TTC549 (cell line): ENCODE data around the gene KLHL18.
"Not testable (repeated sequence)": the region's sequence is repeated elsewhere in the genome, so short reads cannot be mapped to it uniquely, and the experiment has no call there.

Source experiments
- FAIRE-seq: peaks from 2 replicates; lab custom pipeline; 2012; peaks lifted over from hg19 to GRCh38; lab: Jason Lieb, UNC

KLHL18 gene

DNA sequence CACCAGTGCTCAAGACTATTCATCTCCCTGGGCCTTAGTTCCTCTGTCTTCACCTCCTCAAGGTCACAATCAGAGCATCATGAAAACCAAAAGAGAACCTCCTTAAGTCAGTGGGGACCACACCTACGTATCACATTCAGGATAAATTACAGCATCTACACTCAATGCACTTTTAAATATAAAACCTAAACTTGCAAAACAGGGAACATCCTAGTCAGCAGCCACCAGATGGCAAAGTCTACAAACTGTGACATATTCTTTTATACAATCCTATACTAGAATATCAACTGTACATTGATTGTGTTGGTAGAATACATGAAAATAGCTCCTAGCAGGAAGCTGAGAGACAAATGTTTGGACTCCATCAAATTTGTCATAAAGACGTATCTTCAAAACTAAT, 8.1 kb upstream of the KLHL18 start:
- no peak for FAIRE-seq

DNA sequence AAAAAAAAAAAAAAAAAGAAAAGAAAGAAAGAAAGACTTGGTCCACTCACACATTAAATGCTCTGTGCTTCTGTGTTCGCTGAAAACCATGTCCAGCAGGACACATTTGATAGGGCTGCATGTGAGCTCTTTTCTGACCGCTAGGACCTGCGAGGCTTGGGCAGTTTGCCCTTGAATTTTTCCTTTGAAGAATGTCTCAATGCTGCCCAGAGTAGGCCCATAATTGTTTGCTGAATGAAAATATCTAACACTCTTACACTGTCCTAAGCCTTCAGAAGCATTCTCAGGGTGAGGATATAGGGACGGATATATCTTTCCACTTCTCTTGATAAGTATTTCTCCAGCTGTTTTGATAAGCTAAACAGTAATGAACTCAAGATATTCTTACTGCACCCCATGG, 6.2 kb upstream of the KLHL18 start:
- no peak for FAIRE-seq

- FAIRE-seq = no peak
Measured at GRCh38 chr3:47280519-47280918, 2.2 kb upstream of the KLHL18 start.

DNA sequence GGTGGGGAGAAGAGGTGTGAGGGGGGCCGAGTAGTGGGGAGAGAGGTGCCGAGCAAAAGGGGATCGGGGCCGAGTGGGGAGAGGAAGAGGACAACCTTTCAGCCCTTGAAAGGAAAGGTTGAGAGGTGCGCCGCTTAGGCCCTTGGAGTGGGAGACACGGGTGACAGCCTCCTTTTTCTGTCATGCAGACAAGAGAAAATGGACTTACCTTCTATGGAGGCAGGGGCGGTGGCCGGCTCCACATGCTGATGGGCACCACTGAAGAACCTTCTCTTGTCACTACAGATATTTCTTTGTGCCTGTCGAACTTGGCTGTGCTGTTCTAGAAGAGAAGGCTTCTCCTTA, 421 bp downstream of the KLHL18 start:
- FAIRE-seq = no peak

GRCh38 chr3:47283591-47284364, 1.0 kb downstream of the KLHL18 start:
- no peak for FAIRE-seq

- no peak for FAIRE-seq
Measured at GRCh38 chr3:47288966-47289910, 6.5 kb downstream of the KLHL18 start.

DNA sequence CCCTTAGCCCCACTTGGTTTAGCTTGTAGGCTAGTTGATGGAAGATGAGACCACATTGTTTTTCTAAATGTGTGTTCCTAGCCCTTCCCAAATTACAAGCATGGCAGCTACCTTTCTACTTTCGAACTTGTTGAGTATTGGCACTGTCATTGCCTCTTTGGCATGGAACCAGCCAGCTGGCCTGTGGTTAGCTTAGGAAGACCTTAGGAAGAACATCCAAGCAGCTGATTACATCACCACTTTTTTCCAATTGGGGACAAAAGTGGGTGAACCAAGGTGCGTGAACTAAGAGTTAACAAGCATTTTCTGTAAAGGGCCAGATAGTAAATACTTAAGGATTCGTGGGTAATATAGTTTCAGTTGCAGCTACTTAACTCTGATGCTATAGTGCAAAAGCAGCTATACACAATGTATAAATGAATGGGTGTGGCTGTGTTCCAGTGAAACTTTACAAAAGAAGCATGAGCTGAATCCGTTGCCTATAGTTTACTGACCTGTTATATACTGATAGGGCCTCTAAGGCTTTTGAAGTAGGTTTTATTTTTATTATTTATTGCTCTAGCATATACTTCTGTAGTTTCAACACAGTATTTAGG, 8.5 kb downstream of the KLHL18 start:
- no peak for FAIRE-seq

- not testable (repeated sequence) for FAIRE-seq
Measured at GRCh38 chr3:47291754-47292420, 9.1 kb downstream of the KLHL18 start.

GRCh38 chr3:47293822-47294221, 11.1 kb downstream of the KLHL18 start:
- FAIRE-seq = no peak

GRCh38 chr3:47294392-47294791, 11.6 kb downstream of the KLHL18 start:
- no peak for FAIRE-seq

DNA sequence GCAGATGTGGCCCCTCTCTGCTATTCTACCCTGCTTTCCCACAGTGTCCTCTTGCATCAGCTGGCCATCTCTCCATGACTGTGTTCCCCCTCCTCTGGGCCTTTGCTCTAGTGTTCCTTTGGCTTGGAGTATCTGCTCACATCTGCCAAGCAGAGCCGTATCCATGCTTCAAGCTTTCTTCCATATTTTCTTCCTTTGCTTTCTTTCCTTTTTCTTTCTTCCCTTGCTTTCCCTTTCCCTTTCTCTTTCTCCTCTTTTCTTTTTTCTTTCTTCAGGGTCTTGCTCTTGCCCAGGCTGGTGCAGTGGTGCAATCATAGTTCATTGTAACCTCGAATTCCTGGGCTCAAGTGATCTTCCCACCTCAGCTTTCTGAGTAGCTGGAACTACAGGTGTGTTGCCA, 12.6 kb downstream of the KLHL18 start:
- no peak for FAIRE-seq

- FAIRE-seq = no peak
Measured at GRCh38 chr3:47295976-47296375, 13.2 kb downstream of the KLHL18 start.

GRCh38 chr3:47296562-47297302, 14.0 kb downstream of the KLHL18 start:
- no peak for FAIRE-seq

DNA sequence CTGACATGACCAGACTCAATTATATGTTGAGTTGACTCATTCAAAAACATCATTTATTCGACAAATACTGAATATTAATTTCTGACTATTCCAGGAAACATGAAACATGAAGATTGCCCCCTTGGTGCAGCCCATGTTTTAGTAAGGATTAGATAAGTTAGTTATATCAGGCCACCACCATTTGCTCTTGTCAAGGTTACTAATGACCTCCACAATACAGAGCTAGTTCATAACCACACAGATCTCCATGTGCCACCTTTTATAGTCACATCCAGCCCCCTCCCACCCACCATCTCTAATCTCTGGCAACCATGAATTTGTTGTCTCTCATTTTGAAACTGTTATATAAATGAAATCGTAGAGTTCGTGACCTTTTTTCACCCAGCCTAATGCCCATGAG, 15.7 kb downstream of the KLHL18 start:
- no peak for FAIRE-seq

DNA sequence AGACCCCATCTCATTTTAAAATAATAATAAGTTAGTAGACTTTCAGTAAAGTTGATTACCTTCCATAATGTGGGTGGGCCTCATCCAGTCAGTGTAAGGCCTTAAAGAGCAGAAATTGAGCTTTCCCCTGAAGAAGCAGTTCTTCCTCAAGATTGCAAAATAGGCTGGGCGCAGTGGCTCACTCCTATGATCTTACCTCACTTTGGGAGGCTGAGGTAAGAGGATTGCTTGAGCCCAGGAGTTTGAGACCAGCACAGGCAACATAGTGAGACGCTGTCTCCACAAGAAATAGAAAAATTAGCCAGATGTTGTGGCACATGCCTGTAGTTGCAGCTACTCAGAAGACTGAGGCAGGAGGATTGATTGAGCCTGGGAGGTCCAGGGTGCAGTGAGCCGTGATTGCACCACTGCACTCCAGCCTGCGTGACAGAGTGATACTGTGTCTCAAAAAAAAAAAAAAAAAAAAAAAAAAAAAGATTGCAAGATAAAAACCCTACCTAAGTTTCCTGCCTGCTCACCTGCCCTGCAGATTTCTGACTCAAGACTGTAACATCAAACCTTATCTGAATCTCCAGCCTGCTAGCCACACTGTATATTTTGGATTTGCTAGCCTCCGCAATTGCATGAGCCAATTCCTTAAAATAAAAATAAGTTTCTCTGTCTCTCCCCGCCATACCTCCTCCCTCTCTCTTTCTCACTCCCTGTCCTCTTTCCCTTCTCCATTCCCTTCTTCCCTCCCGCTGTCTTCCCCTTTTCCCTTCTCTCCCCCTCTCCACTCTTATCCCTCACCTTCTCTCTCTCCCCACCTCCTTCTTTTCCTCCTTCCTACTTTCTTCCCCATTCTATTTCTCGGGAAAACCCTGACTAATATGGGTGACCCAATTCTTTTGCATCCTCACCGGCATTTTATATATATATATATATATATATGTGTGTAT, 16.9 kb downstream of the KLHL18 start:
- FAIRE-seq = no peak

- no peak for FAIRE-seq
Measured at GRCh38 chr3:47301456-47301855, 18.7 kb downstream of the KLHL18 start.

GRCh38 chr3:47306022-47306421, 23.3 kb downstream of the KLHL18 start:
- no peak for FAIRE-seq

DNA sequence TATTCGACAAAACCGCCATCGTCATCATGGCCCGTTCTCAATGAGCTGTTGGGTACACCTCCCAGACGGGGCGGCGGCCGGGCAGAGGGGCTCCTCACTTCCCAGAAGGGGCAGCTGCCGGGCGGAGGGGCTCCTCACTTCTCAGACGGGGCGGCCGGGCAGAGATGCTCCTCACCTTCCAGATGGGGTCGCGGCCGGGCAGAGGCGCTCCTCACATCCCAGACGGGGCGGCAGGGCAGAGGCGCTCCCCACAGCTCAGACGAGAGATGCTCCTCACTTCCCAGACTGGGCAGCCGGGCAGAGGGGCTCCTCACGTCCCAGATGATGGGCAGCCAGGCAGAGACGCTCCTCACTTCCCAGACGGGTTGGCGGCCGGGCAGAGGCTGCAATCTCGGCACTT, 26.5 kb downstream of the KLHL18 start:
- not testable (repeated sequence) for FAIRE-seq

DNA sequence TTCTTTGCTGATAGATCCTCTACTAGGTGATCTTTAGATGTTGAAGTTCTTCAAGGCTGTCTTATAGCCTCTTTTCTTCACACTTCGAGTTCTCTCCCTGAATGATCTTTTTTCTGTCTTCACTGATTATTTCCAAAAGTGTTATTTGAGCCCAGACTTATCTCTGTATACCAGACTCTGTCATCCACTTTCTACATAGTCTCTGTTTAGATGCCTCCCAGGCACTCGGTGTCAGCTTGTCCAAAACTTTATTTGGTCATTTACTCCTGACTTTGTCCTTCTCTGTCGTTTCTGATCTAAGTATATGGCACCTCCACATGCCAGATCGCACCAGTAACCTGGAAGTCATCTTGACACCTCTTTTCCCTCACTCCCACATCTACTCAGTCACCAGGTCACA, 27.6 kb downstream of the KLHL18 start:
- no peak for FAIRE-seq

GRCh38 chr3:47313341-47314055, 30.8 kb downstream of the KLHL18 start:
- no peak for FAIRE-seq
